Astrocyte (in vitro differentiated cells and primary cell): Measurements from ENCODE around the gene SLC6A15. TPM values are rescaled to one million over a fixed set of nuclear protein-coding genes. Genes with fewer than 3 reads are reported as not detected.

Experiments
- DNase-seq: peaks from one replicate; pipeline ENCODE4 v3.0.0-alpha.2; 2010; ENCODE audit warnings: low read depth
- FAIRE-seq: peaks from 2 replicates; lab custom pipeline; 2011; peaks lifted over from hg19 to GRCh38; lab: Jason Lieb, UNC
- H2AFZ ChIP-seq: 2 replicates; pipeline ENCODE4 v1.6.0; 2012; ENCODE audit warnings: low read depth, low read length, inconsistent platforms
- H3K27ac ChIP-seq: 2 replicates; pipeline ENCODE4 v1.5.1; 2011; ENCODE audit warnings: low read depth, low read length, inconsistent platforms
- H3K27me3 ChIP-seq: 2 replicates; pipeline ENCODE4 v1.6.0; 2011; ENCODE audit warnings: low read length, inconsistent platforms; ENCODE audit not compliant: insufficient read depth
- H3K36me3 ChIP-seq: 2 replicates; pipeline ENCODE4 v1.5.1; 2011; ENCODE audit warnings: low read length, inconsistent platforms; ENCODE audit not compliant: insufficient read depth
- H3K4me1 ChIP-seq: 2 replicates; pipeline ENCODE4 v1.5.1; 2011; ENCODE audit warnings: low read length, inconsistent platforms; ENCODE audit not compliant: insufficient read depth
- H3K4me2 ChIP-seq: 2 replicates; pipeline ENCODE4 v1.6.0; 2012; ENCODE audit warnings: low read length, inconsistent platforms
- H3K4me3 ChIP-seq: 2 replicates; pipeline ENCODE4 v1.5.1; 2011; ENCODE audit warnings: low read depth, mild to moderate bottlenecking, low read length, inconsistent platforms; ENCODE audit not compliant: insufficient read depth
- H3K79me2 ChIP-seq: 2 replicates; pipeline ENCODE4 v1.6.0; 2012; ENCODE audit warnings: mild to moderate bottlenecking, low read length, inconsistent platforms; ENCODE audit not compliant: insufficient read depth
- H3K9ac ChIP-seq: 2 replicates; pipeline ENCODE4 v1.6.0; 2012; ENCODE audit warnings: mild to moderate bottlenecking, low read length, inconsistent platforms
- H3K9me3 ChIP-seq: 2 replicates; pipeline ENCODE4 v1.5.1; 2012; ENCODE audit warnings: low read depth, mild to moderate bottlenecking, low read length, inconsistent platforms; ENCODE audit not compliant: insufficient read depth
- H4K20me1 ChIP-seq: 2 replicates; pipeline ENCODE4 v1.6.0; 2012; ENCODE audit warnings: low read length, inconsistent platforms; ENCODE audit not compliant: insufficient read depth
- H3K27ac Mint-ChIP-seq: one replicate; pipeline ENCODE4 v1.8.0; 2021; ENCODE audit warnings: mild to moderate bottlenecking, mixed read lengths; ENCODE audit not compliant: unreplicated experiment
- H3K27me3 Mint-ChIP-seq: one replicate; pipeline ENCODE4 v1.8.0; 2021; ENCODE audit warnings: low read depth, mixed read lengths; ENCODE audit not compliant: unreplicated experiment
- H3K36me3 Mint-ChIP-seq: one replicate; pipeline ENCODE4 v1.8.0; 2021; ENCODE audit warnings: low read depth, mixed read lengths; ENCODE audit not compliant: unreplicated experiment
- H3K4me1 Mint-ChIP-seq: one replicate; pipeline ENCODE4 v1.8.0; 2021; ENCODE audit warnings: low read depth, mixed read lengths; ENCODE audit not compliant: unreplicated experiment
- H3K4me3 Mint-ChIP-seq: one replicate; pipeline ENCODE4 v1.8.0; 2021; ENCODE audit warnings: mild to moderate bottlenecking, moderate library complexity, mixed read lengths; ENCODE audit not compliant: unreplicated experiment
- H3K9me3 Mint-ChIP-seq: one replicate; pipeline ENCODE4 v1.8.0; 2021; ENCODE audit warnings: mild to moderate bottlenecking, mixed read lengths; ENCODE audit not compliant: unreplicated experiment
- CTCF ChIP-seq: IDR thresholded peaks from 2 replicates; pipeline ENCODE4 v1.5.1; 2011; ENCODE audit warnings: low read depth, mild to moderate bottlenecking, inconsistent platforms, low read length, moderate library complexity; ENCODE audit not compliant: insufficient read depth
- EZH2 ChIP-seq: IDR thresholded peaks from 2 replicates; pipeline ENCODE4 v1.6.1; 2012; ENCODE audit warnings: mild to moderate bottlenecking, low read length, inconsistent platforms; ENCODE audit not compliant: insufficient read depth
- total RNA-seq: library from RNA; stranded (reverse); gene quantifications from 2 replicates; pipeline ENCODE4 v1.2.1, GENCODE V29; 2021

The SLC6A15 gene
- total RNA-seq, 1 donor from 2014 or later: 16.7 TPM

GRCh38 chr12:84919271-84919670, 6.7 kb upstream of the SLC6A15 start:
- Histone ChIP-seq H3K36me3 (no peaks in the 10 kb centered on the region), H3K4me3 (no peak overlapping the region), H3K4me1 (peaks cover 4% of the 10 kb centered on the region), H3K9me3 (no peaks in the 10 kb centered on the region), H4K20me1 (no peaks in the 10 kb centered on the region), H3K9ac (no peak overlapping the region), H2AFZ (no peak overlapping the region), H3K79me2 (no peaks in the 10 kb centered on the region), H3K27me3 (no peaks in the 10 kb centered on the region), H3K4me2 (peak overlapping the region; percentile 28), H3K27ac (no peak overlapping the region)
- peak; percentile 25 for DNase-seq
- H3K27me3 Mint-ChIP-seq: no peaks in the 10 kb centered on the region
- no peaks in the 10 kb centered on the region for H3K9me3 Mint-ChIP-seq
- H3K27ac Mint-ChIP-seq: peak overlapping the region; percentile 72
- no peaks in the 10 kb centered on the region for H3K36me3 Mint-ChIP-seq
- H3K4me3 Mint-ChIP-seq: no peak overlapping the region
- TF ChIP-seq EZH2 (no peak), CTCF (no peak)
- peaks cover 7% of the 10 kb centered on the region for H3K4me1 Mint-ChIP-seq
- FAIRE-seq: peak; percentile 17

- H2AFZ ChIP-seq: peak overlapping the region; percentile 99
- H3K79me2 ChIP-seq: no peaks in the 10 kb centered on the region
- no peaks in the 10 kb centered on the region for H3K36me3 ChIP-seq
- H3K4me3 Mint-ChIP-seq: peak overlapping the region; percentile 86
- no peaks in the 10 kb centered on the region for H3K4me1 Mint-ChIP-seq
- H3K27ac ChIP-seq: no peak overlapping the region
- H3K4me2 ChIP-seq: peak overlapping the region; percentile 100
- no peaks in the 10 kb centered on the region for H3K36me3 Mint-ChIP-seq
- no peaks in the 10 kb centered on the region for H3K27me3 ChIP-seq
- H3K9me3 ChIP-seq: no peaks in the 10 kb centered on the region
- DNase-seq (no peak), FAIRE-seq (no peak)
- peaks cover 11% of the 10 kb centered on the region for H3K4me1 ChIP-seq
- TF ChIP-seq CTCF (no peak), EZH2 (no peak)
- no peaks in the 10 kb centered on the region for H4K20me1 ChIP-seq
- H3K27me3 Mint-ChIP-seq: no peaks in the 10 kb centered on the region
- H3K27ac Mint-ChIP-seq: peak overlapping the region; percentile 58
- no peaks in the 10 kb centered on the region for H3K9me3 Mint-ChIP-seq
- peak overlapping the region; percentile 87 for H3K9ac ChIP-seq
- H3K4me3 ChIP-seq: peak overlapping the region; percentile 91
These were observed 523 bp upstream of the SLC6A15 start for GRCh38 chr12:84913129-84913515.

GRCh38 chr12:84911271-84912197, 1.1 kb downstream of the SLC6A15 start:
- FAIRE-seq (no peak), DNase-seq (peak; percentile 69)
- Histone ChIP-seq H3K27ac (peak overlapping the region; percentile 68), H3K9me3 (no peaks in the 10 kb centered on the region), H3K79me2 (no peaks in the 10 kb centered on the region), H3K36me3 (no peaks in the 10 kb centered on the region), H3K9ac (peak overlapping the region; percentile 87), H3K27me3 (no peaks in the 10 kb centered on the region), H2AFZ (peak overlapping the region; percentile 99), H3K4me2 (peak overlapping the region; percentile 100), H3K4me3 (peak overlapping the region; percentile 91), H3K4me1 (peaks cover 11% of the 10 kb centered on the region), H4K20me1 (no peaks in the 10 kb centered on the region)
- no peaks in the 10 kb centered on the region for H3K4me1 Mint-ChIP-seq
- H3K27me3 Mint-ChIP-seq: no peaks in the 10 kb centered on the region
- H3K4me3 Mint-ChIP-seq: peak overlapping the region; percentile 86
- H3K9me3 Mint-ChIP-seq: no peaks in the 10 kb centered on the region
- TF ChIP-seq CTCF (peak; percentile 2), EZH2 (no peak)
- H3K36me3 Mint-ChIP-seq: no peaks in the 10 kb centered on the region
- peak overlapping the region; percentile 87 for H3K27ac Mint-ChIP-seq
